Measurements from ENCODE around the gene CAPNS2. TPM values are rescaled to one million over a fixed set of nuclear protein-coding genes. Genes with fewer than 3 reads are reported as not detected.

The CAPNS2 gene
- total RNA-seq, 1 experiment from 2014 or later = not detected

DNA sequence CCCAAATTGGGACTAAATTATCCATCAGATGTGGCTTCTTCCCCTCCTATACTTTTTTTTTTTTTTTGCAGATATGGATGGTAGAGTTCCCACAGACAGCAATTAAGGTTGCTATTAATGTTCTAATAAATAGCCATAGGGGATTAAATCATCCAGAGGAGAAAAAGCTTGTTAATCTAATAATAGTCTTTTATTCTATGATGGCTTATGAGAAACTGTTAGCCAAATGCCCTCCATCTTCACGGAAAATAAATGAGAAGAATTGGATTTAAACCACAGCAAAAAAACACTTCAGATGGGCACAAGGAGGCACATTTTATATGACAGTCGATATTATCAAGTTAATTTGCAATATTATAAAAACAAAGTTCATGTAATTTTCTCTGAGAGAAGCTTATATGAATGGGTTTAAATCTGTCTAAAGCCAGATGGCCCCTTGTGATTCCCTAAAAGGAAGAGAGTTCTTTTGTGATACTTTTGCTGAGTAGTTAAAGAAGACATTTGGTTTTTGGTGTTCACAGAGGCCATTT lies 5.1 kb upstream of the CAPNS2 start:
- H3K36me3 ChIP-seq (ENCODE audit: control insufficient read depth, insufficient read depth, low read length) = no peaks in the 10 kb centered on the region
- BruUV-seq (replicated peaks) = no TSS peak
- no peak overlapping the region for H3K4me3 ChIP-seq (ENCODE audit: low read depth, low read length)
- H3K9me3 ChIP-seq = no peaks in the 10 kb centered on the region
- no peaks in the 10 kb centered on the region for H3K4me1 ChIP-seq
- TF ChIP-seq, protein P1, sequence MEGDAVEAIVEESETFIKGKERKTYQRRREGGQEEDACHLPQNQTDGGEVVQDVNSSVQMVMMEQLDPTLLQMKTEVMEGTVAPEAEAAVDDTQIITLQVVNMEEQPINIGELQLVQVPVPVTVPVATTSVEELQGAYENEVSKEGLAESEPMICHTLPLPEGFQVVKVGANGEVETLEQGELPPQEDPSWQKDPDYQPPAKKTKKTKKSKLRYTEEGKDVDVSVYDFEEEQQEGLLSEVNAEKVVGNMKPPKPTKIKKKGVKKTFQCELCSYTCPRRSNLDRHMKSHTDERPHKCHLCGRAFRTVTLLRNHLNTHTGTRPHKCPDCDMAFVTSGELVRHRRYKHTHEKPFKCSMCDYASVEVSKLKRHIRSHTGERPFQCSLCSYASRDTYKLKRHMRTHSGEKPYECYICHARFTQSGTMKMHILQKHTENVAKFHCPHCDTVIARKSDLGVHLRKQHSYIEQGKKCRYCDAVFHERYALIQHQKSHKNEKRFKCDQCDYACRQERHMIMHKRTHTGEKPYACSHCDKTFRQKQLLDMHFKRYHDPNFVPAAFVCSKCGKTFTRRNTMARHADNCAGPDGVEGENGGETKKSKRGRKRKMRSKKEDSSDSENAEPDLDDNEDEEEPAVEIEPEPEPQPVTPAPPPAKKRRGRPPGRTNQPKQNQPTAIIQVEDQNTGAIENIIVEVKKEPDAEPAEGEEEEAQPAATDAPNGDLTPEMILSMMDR (IDR thresholded peaks at IDR 0.05; ENCODE audit: insufficient read depth in 1 of 2, low read depth in 1 of 2, low read length in 1 of 2, severe bottlenecking in 1 of 2, unreplicated experiment in 1 of 2) = no peak
- no peaks in the 10 kb centered on the region for H3K36me3 Mint-ChIP-seq (ENCODE audit: insufficient read depth, unreplicated experiment)
- POLR2A ChIA-PET = no interaction called here
- H3K27me3 Mint-ChIP-seq (ENCODE audit: insufficient read depth, unreplicated experiment) = no peaks in the 10 kb centered on the region
- CTCF ChIA-PET = no interaction called here
- peaks cover 7% of the 10 kb centered on the region for H3K4me1 Mint-ChIP-seq (ENCODE audit: low read depth, unreplicated experiment)
- DNase-seq = no peak
- H3K27ac Mint-ChIP-seq (ENCODE audit: unreplicated experiment) = no peak overlapping the region
- intact Hi-C loops (cut with micrococcal nuclease; ENCODE audit: unreplicated experiment) = no loop called here
- H3K4me3 Mint-ChIP-seq (ENCODE audit: unreplicated experiment) = no peak overlapping the region
- no peaks in the 10 kb centered on the region for H3K27me3 ChIP-seq (replicated peaks; ENCODE audit: control insufficient read depth, insufficient read depth, low read length)
- no peaks in the 10 kb centered on the region for H3K9me3 Mint-ChIP-seq (ENCODE audit: unreplicated experiment)

DNA sequence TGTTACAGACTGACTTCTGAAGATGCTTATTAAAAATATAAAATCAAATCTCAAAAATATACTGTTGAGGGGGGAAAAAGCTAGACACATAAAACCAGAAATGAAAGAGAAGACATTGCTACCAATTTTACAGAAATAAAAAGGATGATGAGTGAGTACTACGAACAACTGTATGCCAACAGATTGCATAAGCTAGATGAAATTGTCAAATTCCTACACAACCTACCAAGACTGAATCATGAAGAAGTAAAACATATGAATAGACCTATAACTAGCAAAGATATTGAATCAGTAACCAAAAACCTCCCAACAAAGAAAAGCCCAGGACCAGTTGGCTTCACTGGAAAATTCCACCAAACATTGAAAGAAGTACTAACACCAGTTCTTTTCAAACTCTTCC lies 3.5 kb upstream of the CAPNS2 start:
- BruUV-seq (replicated peaks) = no TSS peak
- H3K9me3 ChIP-seq = no peaks in the 10 kb centered on the region
- CTCF ChIA-PET = no interaction called here
- H3K27me3 Mint-ChIP-seq (ENCODE audit: insufficient read depth, unreplicated experiment) = no peaks in the 10 kb centered on the region
- TF ChIP-seq, protein P1 (IDR thresholded peaks at IDR 0.05; ENCODE audit: insufficient read depth in 1 of 2, low read depth in 1 of 2, low read length in 1 of 2, severe bottlenecking in 1 of 2, unreplicated experiment in 1 of 2) = no peak
- no peaks in the 10 kb centered on the region for H3K27me3 ChIP-seq (replicated peaks; ENCODE audit: control insufficient read depth, insufficient read depth, low read length)
- no peaks in the 10 kb centered on the region for H3K36me3 ChIP-seq (ENCODE audit: control insufficient read depth, insufficient read depth, low read length)
- no peak overlapping the region for H3K27ac Mint-ChIP-seq (ENCODE audit: unreplicated experiment)
- H3K4me1 Mint-ChIP-seq (ENCODE audit: low read depth, unreplicated experiment) = no peaks in the 10 kb centered on the region
- H3K9me3 Mint-ChIP-seq (ENCODE audit: unreplicated experiment) = no peaks in the 10 kb centered on the region
- POLR2A ChIA-PET = no interaction called here
- no peak for DNase-seq
- intact Hi-C loops (cut with micrococcal nuclease; ENCODE audit: unreplicated experiment) = no loop called here
- no peak overlapping the region for H3K4me3 ChIP-seq (ENCODE audit: low read depth, low read length)
- no peaks in the 10 kb centered on the region for H3K4me1 ChIP-seq
- no peak overlapping the region for H3K4me3 Mint-ChIP-seq (ENCODE audit: unreplicated experiment)
- H3K36me3 Mint-ChIP-seq (ENCODE audit: insufficient read depth, unreplicated experiment) = no peaks in the 10 kb centered on the region

DNA sequence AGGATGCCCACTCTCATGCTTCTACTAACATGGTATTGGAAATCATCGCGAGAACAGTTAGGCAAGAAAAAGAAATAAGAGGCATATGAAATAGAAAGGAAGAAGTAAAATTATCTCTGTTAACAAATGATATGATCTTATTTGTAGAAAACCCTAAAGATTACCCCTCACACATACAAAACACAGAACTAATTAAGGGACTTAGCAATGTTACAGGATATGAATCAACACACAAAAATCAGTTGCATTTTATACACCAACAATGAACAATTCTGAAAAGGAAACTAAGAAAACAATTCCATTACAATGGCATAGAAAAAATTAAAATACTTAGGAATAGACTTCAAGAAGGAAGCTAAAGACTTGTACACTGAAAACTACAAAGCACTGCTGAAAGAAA lies 2.7 kb upstream of the CAPNS2 start:
- no peak overlapping the region for H3K4me3 ChIP-seq (ENCODE audit: low read depth, low read length)
- no peak overlapping the region for H3K27ac Mint-ChIP-seq (ENCODE audit: unreplicated experiment)
- ChIA-PET POLR2A (no interaction called here), CTCF (no interaction called here)
- no peaks in the 10 kb centered on the region for H3K36me3 Mint-ChIP-seq (ENCODE audit: insufficient read depth, unreplicated experiment)
- no peaks in the 10 kb centered on the region for H3K27me3 ChIP-seq (replicated peaks; ENCODE audit: control insufficient read depth, insufficient read depth, low read length)
- H3K4me1 ChIP-seq = no peaks in the 10 kb centered on the region
- H3K27me3 Mint-ChIP-seq (ENCODE audit: insufficient read depth, unreplicated experiment) = no peaks in the 10 kb centered on the region
- no peak overlapping the region for H3K4me3 Mint-ChIP-seq (ENCODE audit: unreplicated experiment)
- TF ChIP-seq, protein P1 (IDR thresholded peaks at IDR 0.05; ENCODE audit: insufficient read depth in 1 of 2, low read depth in 1 of 2, low read length in 1 of 2, severe bottlenecking in 1 of 2, unreplicated experiment in 1 of 2) = no peak
- no TSS peak for BruUV-seq (replicated peaks)
- H3K4me1 Mint-ChIP-seq (ENCODE audit: low read depth, unreplicated experiment) = no peaks in the 10 kb centered on the region
- no peaks in the 10 kb centered on the region for H3K36me3 ChIP-seq (ENCODE audit: control insufficient read depth, insufficient read depth, low read length)
- no peak for DNase-seq
- intact Hi-C loops (cut with micrococcal nuclease; ENCODE audit: unreplicated experiment) = no loop called here
- H3K9me3 Mint-ChIP-seq (ENCODE audit: unreplicated experiment) = no peaks in the 10 kb centered on the region
- no peaks in the 10 kb centered on the region for H3K9me3 ChIP-seq

Data from Caco-2 (cell line).